Subcutaneous abdominal adipose tissue (tissue), 5 donors: Measurements from ENCODE around the gene CTCF.
A peak's percentile ranks its signal among the peaks of the same experiment; 100 is the strongest.

ENCODE experiments used
- H3K27ac ChIP-seq: one replicate; pipeline ENCODE4 v1.7.0; 2013; ENCODE audit warnings: low read depth, mild to moderate bottlenecking, inconsistent platforms, low read length, moderate library complexity
- H3K27me3 ChIP-seq, 5 donors: one replicate each; pipeline ENCODE4 v1.7.0; 2013; ENCODE audit warnings: low read length in 5 of 5, inconsistent platforms in 1 of 5; ENCODE audit not compliant: control insufficient read depth in 5 of 5, insufficient read depth in 4 of 5
- H3K36me3 ChIP-seq, 5 donors: one replicate each; pipeline ENCODE4 v1.7.0; 2013; ENCODE audit warnings: low read length in 5 of 5; ENCODE audit not compliant: control insufficient read depth in 5 of 5, insufficient read depth in 5 of 5
- H3K4me1 ChIP-seq, 5 donors: one replicate each; pipeline ENCODE4 v1.7.0; 2013; ENCODE audit warnings: low read length in 5 of 5, mild to moderate bottlenecking in 3 of 5, moderate library complexity in 1 of 5; ENCODE audit not compliant: control insufficient read depth in 5 of 5, insufficient read depth in 5 of 5
- H3K4me3 ChIP-seq, 5 donors: one replicate each; pipeline ENCODE4 v1.7.0; 2013; ENCODE audit warnings: low read length in 5 of 5, low read depth in 1 of 5
- H3K9ac ChIP-seq, 5 donors: one replicate each; pipeline ENCODE4 v1.7.0; 2013; ENCODE audit warnings: low read length in 5 of 5, mild to moderate bottlenecking in 4 of 5, moderate library complexity in 3 of 5
- H3K9me3 ChIP-seq, 5 donors: one replicate each; pipeline ENCODE4 v1.7.0; 2013; ENCODE audit warnings: low read length in 5 of 5; ENCODE audit not compliant: control insufficient read depth in 5 of 5
- donor health status: healthy.
- donor health status: healthy.
- donor health status: healthy.
- donor health status: healthy.
- donor health status: healthy.

The CTCF gene

DNA sequence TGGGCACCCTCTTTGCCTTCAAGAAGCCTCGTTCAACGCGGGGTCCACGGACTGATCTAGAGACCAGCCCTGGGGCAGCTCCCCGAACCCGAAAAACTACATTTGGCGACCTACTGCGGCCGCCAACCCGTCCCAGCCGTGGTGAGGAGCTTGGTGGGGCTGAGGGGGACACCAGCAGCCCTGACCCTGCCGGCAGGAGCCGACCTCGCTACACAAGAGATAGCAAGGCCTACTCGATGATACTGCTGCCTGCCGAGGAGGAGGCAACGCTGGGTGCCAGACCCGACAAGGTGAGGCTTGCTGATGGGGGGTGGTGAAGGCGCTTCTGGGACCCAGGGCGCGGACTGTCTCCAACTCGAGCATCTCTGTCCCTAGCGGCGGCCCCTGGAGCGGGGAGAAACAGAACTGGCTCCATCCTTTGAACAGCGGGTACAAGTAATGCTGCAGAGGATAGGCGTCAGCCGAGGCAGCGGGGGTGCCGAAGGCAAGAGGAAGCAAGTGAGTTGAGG lies 92.1 kb downstream of the CTCF start:
- H3K4me3 ChIP-seq: no peak overlapping the region
- H3K27ac ChIP-seq: no peak overlapping the region
- H3K36me3 ChIP-seq: peaks cover 0 to 24% (median 14%) of the 10 kb centered on the region in 5 donors
- H3K27me3 ChIP-seq: peaks cover 28 to 51% (median 41%) of the 10 kb centered on the region in 5 donors
- no peaks in the 10 kb centered on the region for H3K9me3 ChIP-seq
- H3K9ac ChIP-seq: no peak overlapping the region
- H3K4me1 ChIP-seq: peaks cover 2 to 25% (median 23%) of the 10 kb centered on the region in 5 donors

DNA sequence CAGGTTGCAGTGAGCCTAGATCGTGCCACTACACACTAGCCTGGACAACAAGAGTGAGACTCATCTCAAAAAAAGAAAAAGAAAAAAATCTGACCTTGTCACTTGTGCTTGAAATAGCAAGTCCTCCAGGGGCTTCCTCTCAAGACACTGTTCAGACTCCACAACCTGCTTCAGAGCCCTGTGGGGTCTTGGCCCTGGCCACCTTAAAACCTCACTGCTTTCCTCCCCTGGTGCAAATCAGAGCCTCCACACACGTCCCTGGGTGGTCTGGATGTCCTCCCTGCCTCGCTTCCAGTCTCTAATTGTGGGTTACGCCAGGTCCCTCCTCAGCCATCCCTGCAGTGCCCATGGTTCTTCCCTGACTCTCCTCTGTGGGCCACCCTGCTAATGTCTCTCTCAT lies 93.0 kb downstream of the CTCF start:
- H3K4me1 ChIP-seq: peaks cover 0 to 25% (median 24%) of the 10 kb centered on the region in 5 donors
- no peak overlapping the region for H3K4me3 ChIP-seq
- H3K9ac ChIP-seq: no peak overlapping the region
- no peaks in the 10 kb centered on the region for H3K9me3 ChIP-seq
- peaks cover 0 to 24% (median 14%) of the 10 kb centered on the region in 5 donors for H3K36me3 ChIP-seq
- H3K27ac ChIP-seq: no peak overlapping the region
- peaks cover 28 to 44% (median 33%) of the 10 kb centered on the region in 5 donors for H3K27me3 ChIP-seq

DNA sequence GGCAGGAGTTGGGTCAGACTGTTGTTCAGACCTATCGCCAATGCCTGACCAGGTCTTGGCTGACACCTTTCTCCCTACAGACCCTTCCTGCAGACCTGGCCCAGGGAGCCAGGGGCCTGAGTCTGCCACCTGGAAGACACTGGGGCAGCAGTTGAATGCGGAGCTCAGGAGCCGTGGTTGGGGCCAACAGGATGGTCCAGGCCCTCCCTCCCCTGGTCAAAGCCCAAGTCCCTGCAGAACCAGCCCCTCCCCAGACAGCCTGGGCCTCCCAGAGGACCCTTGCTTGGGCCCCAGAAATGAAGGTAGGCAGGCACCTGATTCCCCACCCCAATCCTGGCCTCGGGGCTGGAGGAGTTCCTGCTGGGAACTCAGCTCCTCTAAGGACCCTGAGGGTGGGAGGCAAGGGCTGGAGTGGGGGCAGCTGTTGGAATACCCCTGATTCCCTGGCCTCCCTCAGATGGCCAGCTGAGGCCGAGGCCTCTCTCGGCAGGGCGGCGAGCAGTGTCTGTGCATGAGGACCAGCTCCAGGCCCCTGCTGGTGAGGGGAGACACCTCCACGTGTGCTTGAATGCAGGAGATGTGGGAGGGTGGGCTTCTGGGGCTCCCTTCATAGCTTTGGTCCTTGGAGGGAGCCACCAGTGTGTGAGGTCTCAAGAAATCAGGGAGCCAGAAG lies 94.2 kb downstream of the CTCF start:
- Histone ChIP-seq H3K27me3 (peaks cover 23 to 39% (median 25%) of the 10 kb centered on the region in 5 donors), H3K9ac (no peak overlapping the region)

DNA sequence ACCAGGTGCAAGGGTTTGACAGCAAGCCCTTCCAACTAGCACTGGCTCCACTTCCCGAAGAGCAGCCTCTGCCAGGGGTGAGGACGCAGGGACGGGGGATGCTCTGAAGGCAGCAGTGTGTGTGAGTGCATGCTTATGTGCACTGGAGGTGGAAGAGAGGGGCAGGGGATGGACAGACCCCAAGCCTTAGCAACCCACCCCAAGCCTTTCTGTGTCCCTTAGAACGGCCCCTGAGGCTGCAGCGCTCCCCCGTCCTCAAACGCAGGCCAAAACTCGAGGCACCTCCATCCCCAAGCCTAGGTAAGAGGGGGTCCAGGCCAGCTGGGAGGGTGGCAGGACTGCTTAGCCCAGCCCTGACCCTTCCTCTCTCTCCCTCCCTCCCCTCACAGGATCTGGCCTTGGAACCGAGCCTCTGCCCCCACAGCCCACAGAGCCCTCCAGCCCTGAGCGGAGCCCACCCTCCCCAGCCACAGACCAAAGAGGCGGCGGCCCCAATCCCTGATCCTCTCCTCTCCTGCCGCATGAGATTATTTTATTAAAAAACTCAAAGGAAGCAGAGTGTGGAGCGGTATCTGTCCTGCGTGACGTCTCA lies 94.8 kb downstream of the CTCF start:
- peaks cover 0 to 24% (median 14%) of the 10 kb centered on the region in 5 donors for H3K36me3 ChIP-seq
- H3K27me3 ChIP-seq: peaks cover 17 to 33% (median 19%) of the 10 kb centered on the region in 5 donors
- no peak overlapping the region for H3K9ac ChIP-seq
- H3K4me3 ChIP-seq: no peak overlapping the region
- peaks cover 0 to 38% (median 31%) of the 10 kb centered on the region in 5 donors for H3K4me1 ChIP-seq
- no peaks in the 10 kb centered on the region for H3K9me3 ChIP-seq
- H3K27ac ChIP-seq: no peak overlapping the region

More for the DNA sequence above, 94.2 kb downstream of the CTCF start:
- H3K36me3 ChIP-seq: peaks cover 0 to 24% (median 14%) of the 10 kb centered on the region in 5 donors
- peaks cover 0 to 36% (median 30%) of the 10 kb centered on the region in 5 donors for H3K4me1 ChIP-seq
- H3K9me3 ChIP-seq: no peaks in the 10 kb centered on the region
- H3K4me3 ChIP-seq: no peak overlapping the region
- no peak overlapping the region for H3K27ac ChIP-seq

DNA sequence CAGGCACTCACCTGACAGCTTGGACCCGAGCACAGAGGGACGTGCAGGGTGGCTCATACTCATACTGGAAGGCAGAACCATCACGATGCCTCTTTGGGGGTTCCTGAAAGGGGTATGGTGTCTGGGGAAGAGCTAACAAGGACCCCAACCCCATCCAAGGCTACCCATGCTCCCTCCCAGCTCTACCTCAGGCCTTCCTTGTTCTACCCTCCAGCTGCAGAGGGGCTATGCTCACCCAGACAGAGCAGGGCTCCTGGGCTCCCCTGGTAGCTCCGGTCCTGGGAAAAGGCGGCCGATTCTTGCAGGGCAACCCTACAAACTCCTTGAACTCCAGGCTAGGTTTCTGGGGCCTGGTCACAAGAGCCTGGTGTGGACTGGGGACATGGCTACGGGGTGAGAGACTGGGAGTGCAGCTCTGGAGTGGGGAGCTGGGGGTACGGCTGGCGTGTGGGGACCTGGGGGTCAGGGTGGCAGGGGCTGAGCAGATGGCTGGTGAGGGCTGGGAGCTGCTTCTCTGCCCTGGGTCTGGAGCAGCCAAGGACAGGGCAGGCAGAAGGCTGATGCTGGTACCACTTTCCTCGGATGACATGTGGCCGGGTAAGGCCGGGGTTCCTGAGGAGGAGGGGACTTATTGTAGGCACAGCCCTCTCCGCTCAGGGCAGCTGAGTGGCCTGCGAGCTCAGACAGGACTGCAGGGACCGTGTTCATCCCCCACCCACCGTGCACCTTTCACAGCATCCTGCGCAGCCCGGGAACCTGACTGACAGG lies 95.6 kb downstream of the CTCF start:
- no peak overlapping the region for H3K9ac ChIP-seq
- H3K36me3 ChIP-seq: peaks cover 0 to 30% (median 19%) of the 10 kb centered on the region in 5 donors
- no peaks in the 10 kb centered on the region for H3K9me3 ChIP-seq
- no peak overlapping the region for H3K27ac ChIP-seq
- no peak overlapping the region for H3K4me3 ChIP-seq
- H3K4me1 ChIP-seq: peaks cover 0 to 35% (median 31%) of the 10 kb centered on the region in 5 donors
- peaks cover 13 to 29% (median 17%) of the 10 kb centered on the region in 5 donors for H3K27me3 ChIP-seq

DNA sequence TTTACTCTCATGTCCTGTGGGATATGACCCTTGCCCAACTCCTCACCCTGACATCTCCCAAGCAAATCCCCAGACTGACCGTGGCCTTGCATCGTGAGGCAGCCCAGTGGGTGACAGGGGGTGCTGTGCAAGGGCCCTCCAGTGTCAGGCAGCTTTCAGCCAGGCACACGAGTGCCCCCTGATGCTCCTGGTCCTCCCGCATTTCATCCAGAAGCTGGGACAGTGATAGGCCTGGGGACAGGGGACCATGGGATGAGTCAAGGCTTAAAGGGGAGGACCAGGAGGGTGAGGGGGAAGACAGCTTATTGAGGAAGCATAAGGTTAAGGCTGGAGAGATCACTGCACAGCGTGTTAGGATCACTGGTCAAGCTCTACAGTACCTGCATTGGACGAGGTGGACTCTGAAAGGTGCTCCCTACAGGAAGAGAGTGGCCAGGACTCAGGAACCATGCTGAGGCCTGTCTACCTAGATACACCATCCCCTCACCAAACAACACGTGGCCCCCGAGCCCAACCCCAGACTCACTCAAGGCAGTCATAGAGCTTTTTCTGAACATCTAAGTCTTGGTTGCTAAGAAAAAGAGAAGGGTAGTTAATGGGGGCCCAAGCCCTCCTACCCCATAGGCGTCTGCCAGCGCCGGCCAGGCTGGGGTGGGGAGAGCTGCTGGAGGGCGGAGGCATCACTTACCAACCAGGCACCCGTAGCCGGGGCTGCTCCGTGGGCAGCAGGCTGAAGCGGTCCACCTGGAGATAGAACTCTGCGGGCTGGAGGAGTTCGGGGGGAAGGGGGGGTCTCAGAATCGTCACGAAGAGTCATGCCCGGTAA lies 96.7 kb downstream of the CTCF start:
- H3K4me3 ChIP-seq: peak overlapping the region; percentile 33 to 97 (median 93)
- no peak overlapping the region for H3K27ac ChIP-seq
- H3K9ac ChIP-seq: peak overlapping the region in 4 of 5 donors; percentile 61 to 88 (median 78)
- H3K9me3 ChIP-seq: no peaks in the 10 kb centered on the region
- peaks cover 9 to 20% (median 15%) of the 10 kb centered on the region in 5 donors for H3K27me3 ChIP-seq
- H3K4me1 ChIP-seq: peaks cover 0 to 29% (median 24%) of the 10 kb centered on the region in 5 donors
- H3K36me3 ChIP-seq: peaks cover 0 to 40% (median 21%) of the 10 kb centered on the region in 5 donors

DNA sequence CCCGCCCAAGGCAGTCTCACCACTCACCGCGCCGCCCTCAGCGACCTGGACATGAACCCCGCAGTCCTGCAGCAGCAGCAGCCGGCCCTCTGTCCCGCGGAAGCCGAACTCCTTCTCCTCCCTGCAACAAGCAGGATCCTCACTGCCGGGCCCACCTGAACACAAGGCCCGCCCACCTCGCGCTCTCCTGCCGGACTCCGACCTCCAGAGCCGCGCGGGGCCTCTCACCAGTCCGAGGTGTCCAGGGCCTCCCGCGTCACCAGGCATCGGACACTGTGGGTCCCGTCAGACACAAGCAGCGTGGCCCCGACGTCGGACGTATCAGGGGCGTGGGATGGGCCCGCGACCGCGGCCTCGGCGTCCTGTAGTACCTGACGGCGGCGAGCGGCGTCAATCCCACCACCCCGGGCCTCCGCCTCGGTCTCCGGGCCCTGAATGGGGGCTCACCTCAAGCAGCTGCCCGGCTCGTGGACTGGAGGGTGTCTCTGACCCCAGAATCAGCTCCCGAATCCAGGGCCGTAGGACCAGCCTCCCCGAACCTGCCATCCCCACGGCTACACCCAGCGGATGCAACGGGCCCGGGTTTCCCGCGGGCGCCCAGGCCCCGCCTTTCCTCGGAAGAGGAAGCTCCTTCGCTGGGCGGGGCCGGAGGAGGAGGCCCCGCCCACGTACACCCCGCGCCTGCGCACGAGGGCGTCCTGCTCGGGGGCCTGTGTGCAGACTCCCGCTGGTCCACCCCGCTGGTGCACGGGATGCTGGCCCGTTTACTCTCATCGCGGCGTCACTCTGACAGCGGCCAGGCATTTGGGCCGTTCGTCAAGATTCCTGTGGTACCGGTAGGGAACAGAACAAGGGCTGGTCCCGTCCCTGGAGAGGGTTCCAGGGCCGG lies 97.6 kb downstream of the CTCF start, which contains the start of gene ACD:
TSS of gene ACD (minus strand) at position 586 of the 889 bp plus-strand sequence. CDS start at position 546, 40 bp downstream.
- Histone ChIP-seq H3K4me1 (peaks cover 0 to 29% (median 24%) of the 10 kb centered on the region in 5 donors), H3K9ac (peak within 1 kb of the TSS in 4 of 5 donors; percentile 70 to 88 (median 79)), H3K9me3 (no peaks in the 10 kb centered on the region), H3K27ac (peak within 1 kb of the TSS; percentile 81), H3K27me3 (peaks cover under 1 to 12% (median 6%) of the 10 kb centered on the region in 5 donors), H3K36me3 (peaks cover 0 to 43% (median 21%) of the 10 kb centered on the region in 5 donors), H3K4me3 (peak within 1 kb of the TSS; percentile 80 to 97 (median 93))

DNA sequence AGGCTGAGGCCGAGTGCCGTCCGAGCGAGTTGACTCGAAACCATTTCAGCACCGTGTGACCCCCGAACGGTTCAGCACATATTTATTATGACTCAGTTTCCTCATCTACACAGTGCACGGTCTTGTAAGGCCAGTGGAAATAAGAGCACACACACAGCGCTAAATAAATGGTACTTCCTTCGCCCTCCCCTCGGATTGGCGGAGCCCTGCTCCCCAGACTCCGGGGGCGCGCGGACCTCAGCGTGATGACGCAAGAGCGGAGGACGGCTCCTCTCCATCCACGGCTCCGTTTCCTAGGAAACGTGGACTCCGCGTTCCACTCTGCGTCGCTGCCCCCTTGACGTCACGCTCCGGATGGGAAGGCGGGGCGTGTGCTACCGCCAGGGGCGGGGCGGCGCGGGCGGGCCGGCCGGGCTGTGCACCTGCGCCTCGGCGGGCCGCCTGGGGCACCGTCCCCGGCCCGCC lies 98.3 kb downstream of the CTCF start, which contains the start of gene PARD6A:
TSS of gene PARD6A (plus strand) at position 397 of the 465 bp plus-strand sequence. CDS start 79 bp downstream, outside the sequence.
- H3K9me3 ChIP-seq: no peaks in the 10 kb centered on the region
- peaks cover 0 to 30% (median 25%) of the 10 kb centered on the region in 5 donors for H3K4me1 ChIP-seq
- peaks cover 0 to 43% (median 21%) of the 10 kb centered on the region in 5 donors for H3K36me3 ChIP-seq
- peaks cover 0 to 7% (median 0%) of the 10 kb centered on the region in 5 donors for H3K27me3 ChIP-seq
- peak within 1 kb of the TSS; percentile 80 to 97 (median 93) for H3K4me3 ChIP-seq
- peak within 1 kb of the TSS in 4 of 5 donors; percentile 70 to 88 (median 79) for H3K9ac ChIP-seq
- peak within 1 kb of the TSS; percentile 81 for H3K27ac ChIP-seq
